ENCODE measurements around the gene SIGMAR1.

The SIGMAR1 gene

DNA sequence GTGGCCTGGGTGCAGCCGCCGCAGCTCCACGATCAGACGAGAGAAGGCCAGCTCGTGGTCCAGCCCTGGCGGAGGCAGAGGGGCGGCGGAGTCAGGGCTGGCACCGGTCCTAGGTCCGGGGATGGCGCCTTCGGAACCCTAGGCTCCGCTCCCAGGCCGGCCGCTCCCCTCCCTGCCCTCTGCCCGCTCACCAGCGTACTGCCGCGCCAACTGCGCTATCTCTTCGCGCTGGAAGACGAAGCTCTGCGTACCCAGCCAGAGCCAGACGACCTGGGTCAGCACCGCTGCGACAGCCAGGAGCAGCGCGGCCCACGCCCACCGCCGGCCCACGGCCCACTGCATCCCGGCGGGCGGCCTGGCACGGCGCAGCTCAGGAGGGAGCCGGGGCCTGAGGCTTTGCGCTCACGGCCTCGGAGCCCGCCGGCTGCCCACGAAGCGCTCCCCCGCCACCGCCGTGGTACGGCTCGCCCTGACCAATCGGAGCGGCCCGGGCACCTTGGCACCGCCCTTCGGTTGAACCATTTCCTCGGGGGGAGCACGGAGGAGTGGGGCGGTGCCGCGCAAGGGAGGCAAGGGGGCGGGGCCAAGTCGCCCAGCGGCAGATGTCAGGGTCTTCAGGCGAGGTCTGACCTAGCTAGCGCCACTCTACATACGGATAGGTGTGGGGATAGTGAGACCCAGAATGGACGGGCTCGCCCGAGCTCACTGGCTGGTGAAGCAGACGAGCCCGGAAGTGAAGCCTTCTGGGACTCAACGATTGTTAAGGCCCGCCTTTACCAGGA is at the start of gene SIGMAR1:
TSS of gene SIGMAR1 (minus strand) at position 432 of the 782 bp plus-strand sequence. CDS start at position 342, 90 bp downstream.
- peak; percentile 84 for DNase-seq

DNA sequence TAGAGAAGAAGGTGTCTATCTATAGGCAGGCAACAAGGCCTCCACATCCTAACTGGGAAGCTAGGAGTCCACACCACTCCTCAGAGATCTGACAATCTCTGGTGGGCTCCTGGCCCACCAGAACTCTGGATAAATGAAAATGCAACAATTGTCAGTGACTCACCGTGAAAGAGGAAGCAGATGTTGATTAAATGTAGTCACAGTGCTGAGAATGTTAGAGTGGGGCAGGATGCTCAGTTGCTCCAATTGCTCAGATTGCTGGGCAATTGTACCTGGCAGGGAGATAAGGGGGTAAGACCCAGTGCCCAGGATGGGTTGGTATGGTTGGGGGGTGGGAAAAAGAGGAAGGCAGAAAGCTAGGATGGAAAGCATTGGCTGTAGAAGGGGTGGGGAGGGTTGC is 49.1 kb upstream of the SIGMAR1 start:
- no peak for DNase-seq

DNA sequence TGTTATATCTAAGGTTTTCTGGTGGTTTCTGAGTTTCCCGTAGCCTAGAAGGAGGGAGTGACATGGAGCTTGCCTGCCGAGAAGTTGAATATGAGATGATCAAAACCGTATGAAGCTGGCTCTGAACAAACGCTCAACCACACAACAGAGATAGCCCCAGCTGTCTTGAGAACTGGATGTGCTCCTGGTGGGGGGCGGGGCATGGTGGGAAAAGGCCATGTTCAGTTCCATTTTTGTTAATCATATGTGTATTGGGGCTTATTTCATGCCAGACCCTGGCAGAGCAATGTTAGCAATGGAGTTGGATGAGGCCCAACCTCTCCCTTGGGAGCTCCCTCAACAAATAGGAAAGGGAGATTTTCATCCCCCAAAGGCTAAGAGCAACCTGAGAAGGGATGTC is 48.6 kb upstream of the SIGMAR1 start:
- DNase-seq = no peak

DNA sequence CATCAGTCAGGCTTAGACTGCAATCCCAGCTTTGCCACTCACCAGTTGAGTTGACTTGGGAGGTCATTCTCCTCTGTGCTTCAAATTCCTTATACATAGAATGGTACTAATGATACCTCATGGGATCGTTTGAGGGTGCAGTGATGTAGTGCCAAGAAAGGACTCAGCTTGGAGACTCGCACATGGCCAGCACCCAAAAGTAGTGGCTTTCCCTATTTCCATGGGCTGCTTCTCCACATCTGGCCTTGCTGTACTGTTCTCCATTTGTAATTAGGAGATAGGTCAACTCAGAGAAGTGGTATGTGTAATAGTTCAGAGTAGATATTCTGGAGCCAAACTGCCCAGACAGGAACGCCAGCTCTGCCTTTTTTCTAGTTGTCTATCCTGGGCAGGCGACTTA is 48.0 kb upstream of the SIGMAR1 start:
- no peak for DNase-seq

DNA sequence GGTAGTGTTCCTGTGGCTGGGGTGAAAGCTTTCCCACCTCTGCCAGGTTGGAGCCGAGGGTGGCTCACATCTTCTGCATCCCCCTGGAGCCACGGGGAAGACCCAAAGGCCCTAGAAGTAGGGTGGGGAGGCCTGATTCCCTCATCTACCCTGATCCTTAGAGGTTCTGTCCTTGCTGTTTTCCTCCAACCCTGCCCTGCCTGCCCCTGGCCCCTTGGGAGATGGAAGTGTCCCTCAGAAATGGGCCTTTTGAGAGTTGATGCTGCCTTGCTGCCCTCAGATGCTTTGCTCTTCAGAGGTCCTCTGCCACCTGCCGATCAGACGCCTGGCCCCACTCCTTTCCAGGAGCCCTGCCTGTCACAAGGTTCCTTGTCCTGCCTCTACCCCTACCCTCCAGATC is 47.2 kb upstream of the SIGMAR1 start:
- no peak for DNase-seq

DNA sequence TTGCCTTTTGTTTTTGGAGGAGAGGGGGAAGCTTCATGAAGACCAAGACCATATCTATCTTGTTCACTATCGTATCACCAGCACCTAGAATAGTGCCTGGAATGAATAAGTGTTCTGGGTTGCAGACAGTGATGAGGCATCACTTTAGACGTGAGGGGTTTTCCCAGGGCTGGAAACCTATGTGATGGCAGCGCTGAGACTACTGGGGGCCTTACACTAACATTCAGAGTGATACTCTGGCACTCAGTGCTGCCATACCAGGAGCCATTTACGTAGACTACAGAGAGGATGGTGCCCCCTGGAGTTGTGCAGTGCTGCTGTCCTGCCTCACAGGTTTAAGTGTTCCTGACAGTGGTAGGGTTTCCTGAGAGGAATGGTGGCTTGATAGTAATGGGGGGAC is 46.6 kb upstream of the SIGMAR1 start:
- no peak for DNase-seq

DNA sequence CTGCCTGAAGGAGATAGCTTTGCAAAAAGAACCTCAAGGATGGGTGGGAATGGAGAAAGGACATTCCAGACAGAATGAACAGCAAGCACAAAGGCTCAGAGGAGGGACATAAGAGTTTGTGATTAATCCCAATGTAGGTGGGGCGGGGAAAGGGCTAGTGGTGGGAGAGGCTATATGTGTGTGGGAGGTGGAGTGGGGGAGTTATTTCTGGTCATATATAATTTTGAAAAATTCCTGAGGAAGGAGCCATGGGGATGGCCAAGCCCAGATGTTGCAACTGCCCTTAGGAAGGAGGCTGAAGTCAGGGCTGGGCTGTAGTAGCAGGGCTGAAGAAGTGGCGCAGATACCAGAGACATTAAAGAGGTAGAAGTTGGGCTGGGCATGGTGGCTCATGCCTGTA is 38.3 kb upstream of the SIGMAR1 start:
- no peak for DNase-seq

DNA sequence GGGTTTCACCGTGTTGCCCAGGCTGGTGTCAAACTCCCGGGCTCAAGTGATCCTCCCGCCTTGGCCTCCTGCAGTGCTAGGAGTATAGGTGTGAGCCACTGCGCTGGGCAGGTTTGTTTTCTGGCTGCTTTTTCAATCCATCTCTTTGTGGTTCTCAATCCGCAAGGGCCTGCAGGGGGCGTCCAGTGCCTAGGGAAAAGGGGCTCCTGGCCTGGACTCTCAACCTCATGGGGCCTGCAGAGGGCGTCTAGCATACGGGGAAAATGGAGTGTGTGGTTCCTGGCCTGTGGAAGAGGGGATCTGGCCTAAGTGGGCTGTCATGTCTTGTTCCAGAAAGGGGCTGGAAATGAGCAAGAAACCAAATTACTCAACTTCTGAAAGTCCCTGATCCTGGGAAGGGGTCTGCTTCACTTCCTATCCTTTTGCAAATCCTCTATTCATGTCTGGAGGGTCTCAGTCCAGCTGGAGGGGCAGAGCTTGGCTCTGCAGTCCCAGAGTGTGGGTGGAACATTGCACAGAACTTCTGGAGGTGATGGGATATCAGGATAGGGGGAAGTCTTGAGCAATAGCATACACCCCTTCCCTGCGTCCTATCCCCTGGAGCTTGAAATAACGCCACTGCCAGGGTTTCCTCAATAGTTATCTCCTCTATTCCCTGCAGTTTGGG is 37.6 kb upstream of the SIGMAR1 start:
- peak; percentile 66 for DNase-seq

DNA sequence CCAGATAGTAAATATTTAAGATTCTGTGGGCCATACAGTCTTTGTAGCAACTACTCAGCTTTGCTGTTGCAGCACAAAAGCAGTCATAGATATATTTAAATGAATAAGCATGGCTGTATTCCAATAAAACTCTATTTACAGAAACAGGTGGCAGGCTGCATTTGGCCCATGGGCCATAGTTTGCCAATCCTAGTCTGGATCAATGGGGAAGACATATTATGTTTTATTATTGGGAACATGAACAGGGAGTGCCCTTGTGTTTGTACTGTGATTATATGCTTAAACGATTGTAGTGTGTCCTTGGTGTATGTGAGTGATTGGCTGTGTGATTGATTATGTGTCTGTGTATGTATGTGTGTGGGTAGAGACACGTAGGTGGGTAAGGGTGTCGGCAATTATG is 36.9 kb upstream of the SIGMAR1 start:
- no peak for DNase-seq

DNA sequence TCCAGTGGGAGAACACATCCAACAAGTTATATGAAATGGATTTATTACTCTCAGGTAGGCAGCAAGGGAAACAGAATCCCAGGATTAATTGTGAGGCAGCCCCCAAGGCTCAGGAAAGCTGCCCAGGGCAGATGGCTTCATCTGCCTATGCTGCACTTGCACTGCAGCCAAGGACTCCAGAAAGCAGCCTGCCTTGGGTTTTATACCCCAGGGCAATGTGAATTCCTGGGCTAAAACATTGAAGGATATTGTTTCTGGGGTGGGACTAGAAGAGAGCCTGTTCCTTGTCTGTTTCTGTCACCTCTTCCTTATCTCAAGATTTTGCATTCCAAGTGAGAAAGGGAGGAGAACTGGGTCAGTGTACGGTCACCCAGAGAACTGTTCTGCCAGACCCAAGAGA is 33.7 kb upstream of the SIGMAR1 start:
- DNase-seq = no peak

DNA sequence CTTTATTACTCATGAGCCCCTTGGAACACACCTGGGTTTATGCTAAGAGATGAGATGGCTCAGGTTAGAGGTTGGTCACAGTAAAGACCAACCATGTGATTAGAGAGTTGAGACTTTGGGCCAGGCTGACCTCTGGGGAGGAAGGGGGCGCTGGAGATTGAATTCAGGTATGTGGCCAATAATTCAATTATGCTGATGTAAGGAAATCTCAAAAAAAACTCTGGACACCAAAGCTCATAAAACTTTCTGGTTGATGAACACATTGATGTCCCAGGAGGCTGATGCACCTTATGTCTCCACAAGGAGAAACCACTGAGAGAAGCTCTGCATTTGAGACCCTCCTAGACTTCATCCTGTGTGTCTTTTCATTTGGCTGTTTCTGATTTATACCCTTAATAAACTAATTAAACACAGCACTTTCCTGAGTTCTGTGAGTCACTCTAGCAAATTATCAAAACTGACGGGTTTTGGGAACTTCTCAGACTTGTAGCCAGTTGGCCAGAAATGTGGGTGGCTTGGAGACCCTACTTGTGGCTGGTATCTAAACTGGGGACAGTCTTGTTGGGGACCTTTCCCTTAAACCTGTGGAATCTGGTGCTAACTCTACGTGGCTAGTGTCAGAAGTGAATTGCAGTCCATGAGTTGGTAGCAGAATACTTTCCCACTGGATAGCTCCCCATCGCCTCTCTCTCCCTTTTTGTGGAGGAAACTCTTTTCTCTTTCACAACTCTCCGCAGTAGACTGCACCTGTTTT is 32.4 kb upstream of the SIGMAR1 start:
- DNase-seq = no peak

DNA sequence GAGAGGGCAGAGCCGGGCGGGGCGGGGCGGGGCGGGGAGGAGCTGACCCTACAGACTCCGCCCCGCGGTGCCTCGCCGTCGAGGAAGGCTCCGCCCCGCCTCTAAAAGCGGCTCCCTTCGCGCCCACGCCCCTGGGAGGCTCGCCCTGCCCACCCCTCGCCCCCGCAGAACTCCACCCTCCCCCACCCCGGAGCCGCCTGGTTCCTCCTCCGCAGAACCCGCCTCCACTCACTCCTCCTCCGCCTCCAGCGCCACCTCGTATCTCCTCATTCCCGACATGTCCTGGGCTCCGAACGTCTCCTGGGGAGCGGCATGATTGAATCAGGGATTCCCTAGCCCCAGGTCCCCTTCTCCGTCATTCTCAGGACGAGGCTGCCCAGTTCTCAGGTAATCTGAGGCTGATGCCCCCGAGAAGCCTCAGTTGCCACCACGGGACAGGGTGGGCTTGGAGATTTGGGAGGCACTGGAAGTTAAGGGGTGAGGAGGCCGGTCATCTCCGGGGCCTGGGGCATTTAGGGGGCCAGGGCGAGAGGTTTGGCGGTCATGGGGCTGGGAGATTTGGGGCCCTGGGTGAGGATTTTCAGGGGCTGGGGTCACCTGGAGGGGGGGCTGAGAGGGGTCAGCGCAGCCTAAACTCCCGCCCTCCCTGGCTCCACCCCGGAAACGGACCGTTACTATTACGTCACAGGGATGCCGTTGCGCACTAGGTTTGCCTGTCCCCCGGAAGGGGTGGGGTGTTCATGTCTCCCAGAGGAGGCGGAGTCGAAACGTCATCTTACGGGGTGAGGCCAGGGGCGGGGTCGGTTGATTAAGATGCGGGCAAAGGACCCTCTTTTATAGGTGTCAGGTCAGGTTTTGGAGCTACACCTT is 28.0 kb upstream of the SIGMAR1 start:
- DNase-seq = peak; percentile 92

DNA sequence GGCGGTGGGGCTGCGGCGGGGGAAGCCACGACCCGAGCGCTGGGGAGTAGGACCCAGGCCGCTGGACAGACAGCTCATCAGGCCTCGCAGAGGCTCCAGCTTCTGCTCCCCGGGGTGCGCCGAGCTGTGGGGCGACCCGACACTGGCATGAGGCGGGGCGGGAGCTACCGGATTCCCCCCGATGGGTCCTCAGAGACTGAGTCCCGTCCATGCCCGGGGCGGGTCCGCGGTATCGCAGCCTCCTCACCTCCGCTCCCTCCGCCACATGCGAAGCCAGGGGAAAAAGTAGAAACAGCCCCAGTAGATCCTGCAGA is 27.4 kb upstream of the SIGMAR1 start:
- DNase-seq = no peak

DNA sequence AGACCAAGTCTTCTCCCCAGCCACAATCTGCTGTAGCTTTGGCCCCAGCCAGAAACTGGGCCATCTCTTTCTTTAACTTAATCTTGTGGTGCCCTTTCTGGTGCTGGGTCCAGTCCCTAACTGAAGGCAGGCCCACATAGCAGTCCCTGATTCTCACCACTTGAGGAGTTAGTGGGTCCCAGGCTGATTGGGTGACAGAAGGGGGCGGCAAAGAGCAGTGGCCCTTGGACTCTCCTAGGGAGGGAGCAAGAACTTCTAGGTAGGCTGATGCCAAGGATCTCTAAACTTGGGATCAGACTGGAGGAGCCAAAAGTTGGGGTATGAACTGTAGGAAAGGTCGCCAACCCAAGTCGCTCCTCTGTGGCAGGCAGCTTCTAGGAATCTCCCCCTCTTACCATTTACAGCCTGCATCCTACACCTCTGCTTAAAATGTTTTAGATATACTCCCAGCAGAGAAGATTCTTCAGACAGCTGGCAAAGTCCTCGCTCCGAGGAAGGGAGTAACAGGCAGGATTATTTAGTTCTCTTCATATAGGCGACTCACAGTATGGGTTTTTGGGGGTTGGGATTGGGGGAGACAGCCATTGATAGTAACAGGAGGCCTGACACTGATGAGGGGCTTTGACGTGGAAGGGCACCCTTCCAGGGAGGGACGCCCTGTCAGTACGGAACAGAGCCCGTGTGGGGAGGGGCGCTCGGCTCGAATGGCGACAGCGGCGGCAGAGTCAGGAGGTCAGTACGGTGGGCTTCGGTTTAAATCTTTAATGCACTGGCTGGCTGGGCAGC is 26.9 kb upstream of the SIGMAR1 start:
- DNase-seq = peak; percentile 78

DNA sequence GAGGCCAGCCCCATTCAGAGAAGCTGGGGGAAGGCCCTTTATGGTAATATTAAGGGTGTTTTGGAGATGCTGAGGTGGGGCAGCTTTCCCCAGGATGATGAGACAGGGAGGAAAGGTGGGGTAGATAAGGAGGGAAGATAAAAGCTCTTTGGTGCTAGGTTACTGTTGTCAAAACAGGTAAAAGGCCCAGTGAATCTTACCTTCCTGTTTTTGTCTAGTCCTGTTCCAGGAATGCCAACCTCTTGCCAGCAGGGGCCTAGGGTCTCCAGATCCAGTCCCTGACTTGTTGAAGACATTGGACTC is 25.7 kb upstream of the SIGMAR1 start:
- DNase-seq = no peak

DNA sequence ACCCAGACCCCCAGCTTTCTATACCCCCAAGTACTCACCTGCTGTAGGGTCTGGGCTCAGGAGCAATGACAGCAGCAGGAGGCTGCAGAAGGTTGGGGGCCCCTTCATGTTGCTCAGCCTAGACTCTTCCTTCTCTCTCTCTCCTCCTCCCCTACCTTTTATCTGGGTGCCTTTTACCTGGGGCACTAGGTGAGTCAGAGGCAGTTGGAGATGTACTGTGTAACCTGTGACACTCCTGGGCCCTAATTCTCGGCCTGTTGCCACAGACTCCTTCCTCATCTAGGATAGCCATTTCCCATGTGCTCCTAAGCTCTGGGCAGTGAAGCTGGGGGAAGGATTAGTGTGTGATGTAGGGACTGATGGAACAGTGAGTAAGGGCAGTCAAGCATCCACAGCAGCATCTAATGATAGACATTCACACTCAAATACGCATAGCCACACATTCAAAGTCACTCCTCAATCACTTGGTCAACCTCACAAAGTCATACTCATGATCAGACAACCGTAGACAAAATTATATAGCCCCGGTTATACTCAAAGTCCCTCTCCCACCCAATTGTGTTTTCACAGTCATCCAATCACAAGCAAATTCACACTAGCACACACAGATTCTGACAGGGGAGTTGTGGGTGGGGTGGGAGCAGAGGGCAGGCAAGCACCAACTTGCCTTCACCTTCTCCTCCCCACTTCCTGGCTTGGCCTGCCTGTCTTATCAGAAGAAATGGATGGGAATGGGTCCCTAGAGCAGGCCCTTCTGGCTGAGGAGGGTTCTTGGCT is 25.1 kb upstream of the SIGMAR1 start, which contains the start of gene CCL27:
TSS of gene CCL27 (minus strand) at position 132 of the 777 bp plus-strand sequence. CDS start at position 108, 24 bp downstream.
- no peak for DNase-seq

DNA sequence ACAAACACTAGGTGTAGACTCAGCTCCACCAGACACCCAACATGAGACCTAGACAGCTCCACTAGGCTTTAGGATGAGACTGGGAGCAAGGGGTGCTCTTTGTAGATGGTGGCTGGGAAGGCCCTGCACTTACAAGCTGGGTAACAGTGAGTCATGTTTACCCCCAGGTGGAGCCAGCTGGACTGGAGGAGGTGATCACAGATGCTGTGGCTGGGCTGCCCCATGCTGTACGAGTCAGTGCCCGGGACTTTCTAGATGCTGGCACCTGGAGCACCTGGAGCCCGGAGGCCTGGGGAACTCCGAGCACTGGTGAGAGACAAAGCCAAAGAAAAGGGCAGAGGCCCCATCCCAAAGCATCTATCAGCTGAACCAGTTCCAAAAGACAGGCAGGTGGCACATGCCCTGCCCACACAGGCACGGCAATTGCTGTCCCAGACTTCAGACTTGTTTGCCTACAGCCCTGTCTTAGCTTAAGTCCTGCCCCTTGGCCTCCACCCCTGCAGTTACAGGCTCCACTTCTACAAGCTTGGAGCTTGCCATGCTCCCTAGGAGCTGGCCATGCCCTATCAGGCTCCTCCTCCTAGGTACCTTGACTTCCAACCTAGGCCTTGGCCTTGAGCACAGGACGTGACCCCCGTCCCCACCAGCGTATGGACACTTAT is 22.1 kb upstream of the SIGMAR1 start:
- DNase-seq = no peak

DNA sequence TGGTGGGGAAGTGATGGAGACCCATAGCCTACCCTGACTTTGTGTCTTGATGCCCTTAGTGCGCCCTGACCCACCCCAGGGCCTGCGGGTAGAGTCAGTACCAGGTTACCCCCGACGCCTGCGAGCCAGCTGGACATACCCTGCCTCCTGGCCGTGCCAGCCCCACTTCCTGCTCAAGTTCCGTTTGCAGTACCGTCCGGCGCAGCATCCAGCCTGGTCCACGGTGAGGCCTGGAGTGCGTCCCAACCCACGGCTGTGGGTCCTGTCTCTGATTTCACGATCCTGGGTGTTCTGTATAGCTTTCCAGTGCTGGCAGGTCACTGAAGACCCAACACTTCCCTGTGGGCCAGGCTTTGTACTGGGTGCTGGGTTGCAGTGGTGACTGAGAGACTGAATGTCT is 20.9 kb upstream of the SIGMAR1 start:
- DNase-seq = no peak

DNA sequence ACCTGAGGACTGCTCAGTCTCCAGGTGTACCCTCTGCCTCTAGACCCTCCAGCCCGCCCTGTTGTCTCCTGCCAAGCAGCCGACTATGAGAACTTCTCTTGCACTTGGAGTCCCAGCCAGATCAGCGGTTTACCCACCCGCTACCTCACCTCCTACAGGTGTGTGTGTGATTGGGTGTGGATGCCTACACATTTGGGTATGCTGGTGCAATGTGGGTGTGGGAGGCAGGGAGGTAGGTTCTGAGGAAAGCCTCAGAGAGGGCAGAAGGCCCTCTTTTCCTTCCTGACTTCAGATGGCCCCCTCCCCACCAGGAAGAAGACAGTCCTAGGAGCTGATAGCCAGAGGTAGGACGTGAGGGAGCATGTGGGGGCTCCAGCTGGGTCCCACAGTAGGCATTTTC is 19.4 kb upstream of the SIGMAR1 start:
- DNase-seq = no peak

DNA sequence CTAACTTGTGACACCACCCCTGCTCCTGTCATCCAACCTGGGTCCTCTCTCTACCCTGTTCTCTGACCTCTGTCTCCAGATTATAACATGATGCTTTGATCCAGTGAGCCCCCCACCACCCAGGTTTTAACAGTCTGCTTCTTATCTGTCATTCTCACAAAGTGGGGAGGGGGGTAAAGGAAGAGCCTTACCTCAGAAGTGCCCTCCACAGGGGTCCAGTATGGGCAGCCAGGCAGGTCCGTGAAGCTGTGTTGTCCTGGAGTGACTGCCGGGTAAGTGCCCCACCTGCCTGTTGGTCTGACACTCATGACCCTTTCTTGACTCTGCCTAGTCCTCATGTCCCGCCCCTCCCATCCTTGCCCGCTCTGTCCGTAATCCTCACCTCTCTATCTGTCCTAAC is 17.8 kb upstream of the SIGMAR1 start:
- no peak for DNase-seq
